ENCODE measurements around the gene FLYWCH1.
A peak's percentile ranks its signal among the peaks of the same experiment; 100 is the strongest.

The FLYWCH1 gene

GRCh38 chr16:2911638-2912329, at the start of gene FLYWCH1:
FLYWCH1 (plus strand) TSS chr16:2911931; CDS start chr16:2929686, 17,755 bp downstream.
- TF ChIP-seq CTCF (IDR thresholded peaks at IDR 0.05; ENCODE audit: low read depth, low read length, missing control alignments), result no peak
- H3K36me3 ChIP-seq (replicated peaks), result peaks cover 10% of the 10 kb centered on the region
- peak; percentile 97 for DNase-seq
- peak within 1 kb of the TSS; percentile 86 for H3K4me3 ChIP-seq (ENCODE audit: low read depth, low read length)
- H3K27me3 ChIP-seq (replicated peaks), result no peaks in the 10 kb centered on the region
- in situ Hi-C loops (cut with HindIII; ENCODE audit: low pct_ligation_motif_present, low sequenced_read_pairs), result no loop called here
- H3K27ac ChIP-seq, result peak within 1 kb of the TSS; percentile 69

GRCh38 chr16:2865651-2866050, 46.1 kb upstream of the FLYWCH1 start:
- Histone ChIP-seq H3K27me3 (replicated peaks) (no peaks in the 10 kb centered on the region), H3K4me3 (ENCODE audit: low read depth, low read length) (no peak overlapping the region), H3K36me3 (replicated peaks) (no peaks in the 10 kb centered on the region), H3K27ac (no peak overlapping the region)
- in situ Hi-C loops (cut with HindIII; ENCODE audit: low pct_ligation_motif_present, low sequenced_read_pairs), result no loop called here
- TF ChIP-seq CTCF (IDR thresholded peaks at IDR 0.05; ENCODE audit: low read depth, low read length, missing control alignments), result no peak
- no peak for DNase-seq

GRCh38 chr16:2866431-2866830, 45.3 kb upstream of the FLYWCH1 start:
- H3K36me3 ChIP-seq (replicated peaks), result no peaks in the 10 kb centered on the region
- no peak overlapping the region for H3K27ac ChIP-seq
- in situ Hi-C loops (cut with HindIII; ENCODE audit: low pct_ligation_motif_present, low sequenced_read_pairs), result no loop called here
- no peaks in the 10 kb centered on the region for H3K27me3 ChIP-seq (replicated peaks)
- TF ChIP-seq CTCF (IDR thresholded peaks at IDR 0.05; ENCODE audit: low read depth, low read length, missing control alignments), result no peak
- no peak for DNase-seq
- H3K4me3 ChIP-seq (ENCODE audit: low read depth, low read length), result no peak overlapping the region

- DNase-seq, result no peak
- Histone ChIP-seq H3K27me3 (replicated peaks) (no peaks in the 10 kb centered on the region), H3K4me3 (ENCODE audit: low read depth, low read length) (peak overlapping the region; percentile 62), H3K27ac (peak overlapping the region; percentile 93), H3K36me3 (replicated peaks) (no peaks in the 10 kb centered on the region)
- in situ Hi-C loops (cut with HindIII; ENCODE audit: low pct_ligation_motif_present, low sequenced_read_pairs), result no loop called here
- no peak for TF ChIP-seq CTCF (IDR thresholded peaks at IDR 0.05; ENCODE audit: low read depth, low read length, missing control alignments)
Observed at GRCh38 chr16:2867661-2867986, 44.1 kb upstream of the FLYWCH1 start.

- in situ Hi-C loops (cut with HindIII; ENCODE audit: low pct_ligation_motif_present, low sequenced_read_pairs), result no loop called here
- no peaks in the 10 kb centered on the region for H3K36me3 ChIP-seq (replicated peaks)
Observed at GRCh38 chr16:2867987-2868789, 43.5 kb upstream of the FLYWCH1 start.

More at GRCh38 chr16:2867987-2868789, 43.5 kb upstream of the FLYWCH1 start:
- DNase-seq, result peak; percentile 96
- TF ChIP-seq CTCF (IDR thresholded peaks at IDR 0.05; ENCODE audit: low read depth, low read length, missing control alignments), result peak; percentile 98
- Histone ChIP-seq H3K27me3 (replicated peaks) (no peaks in the 10 kb centered on the region), H3K4me3 (ENCODE audit: low read depth, low read length) (peak overlapping the region; percentile 62), H3K27ac (peak overlapping the region; percentile 93)

Data from brain microvascular endothelial cell (primary cell).